ENCODE measurements around the gene ZNF491. TPM values are rescaled to one million over a fixed set of nuclear protein-coding genes. Genes with fewer than 3 reads are reported as not detected.

Gene ZNF491
- total and polyA plus RNA-seq, 2 of the 8 experiments (the other 6 are each of a cell fraction or from before 2014, with no cell fraction given) = 0.18 to 0.78 TPM

- no peak for TF ChIP-seq CHD7 (IDR thresholded peaks at IDR 0.05; ENCODE audit: insufficient replicate concordance, low read length)
- TF ChIP-seq E2F6 (IDR thresholded peaks at IDR 0.05) = no peak
- TF ChIP-seq CHD2 (IDR thresholded peaks at IDR 0.05; ENCODE audit: low read length) = no peak
- no peak for TF ChIP-seq RAD21 (IDR thresholded peaks at IDR 0.05 in 1 of 2, conservative IDR thresholded peaks at IDR 0.05 in 1 of 2; ENCODE audit: low read depth in 2 of 2, low read length in 2 of 2)
- TF ChIP-seq SP1 (IDR thresholded peaks at IDR 0.05; ENCODE audit: low read depth, low read length) = no peak
- no peak for TF ChIP-seq TEAD4 (IDR thresholded peaks at IDR 0.05; ENCODE audit: low read depth, low read length)
- TF ChIP-seq CTBP2 (IDR thresholded peaks at IDR 0.05; ENCODE audit: borderline replicate concordance, insufficient read depth, insufficient read length, low read length) = no peak
- TF ChIP-seq KDM1A (IDR thresholded peaks at IDR 0.05; ENCODE audit: borderline replicate concordance, low read length) = no peak
- TF ChIP-seq PHF8 (conservative IDR thresholded peaks at IDR 0.05; ENCODE audit: low read depth, low read length) = no peak
- TF ChIP-seq CBX5 (IDR thresholded peaks at IDR 0.05; ENCODE audit: low read depth, low read length) = no peak
- no peak for TF ChIP-seq MAX (IDR thresholded peaks at IDR 0.05)
Measured at GRCh38 chr19:11814700-11815035, 16.3 kb downstream of the ZNF491 start (continued).

Data from H1 (cell line).